NCI-H2107 (cell line): ENCODE data around the gene RABGAP1L.
"Not testable (repeated sequence)": the region's sequence is repeated elsewhere in the genome, so short reads cannot be mapped to it uniquely, and the experiment has no call there.

ENCODE experiments used
- DNase-seq: peaks from one replicate; lab custom pipeline; 2025; lab: John Stamatoyannopoulos, UW

The RABGAP1L gene

GRCh38 chr1:174991473-174991872 is 832.2 kb downstream of the RABGAP1L start:
- no peak for DNase-seq

DNA sequence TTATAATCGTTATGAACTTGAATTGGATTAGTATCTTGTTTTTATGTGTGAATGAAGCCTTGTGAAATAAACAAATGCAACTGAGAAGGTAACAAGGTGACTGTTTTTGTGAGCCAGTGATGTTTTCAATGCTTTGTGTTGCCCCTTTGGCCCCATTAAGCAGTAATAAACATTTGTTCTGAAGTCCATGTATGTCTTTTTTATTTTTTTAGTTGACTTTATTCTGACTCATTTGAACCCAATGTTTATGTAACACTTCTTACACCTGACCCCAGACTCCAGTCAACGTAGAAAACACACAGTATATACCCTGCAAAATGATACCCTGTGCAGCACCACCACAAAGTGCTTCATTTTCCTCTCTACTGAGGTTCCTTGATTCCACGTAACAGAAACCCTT is 835.8 kb downstream of the RABGAP1L start:
- DNase-seq: no peak

DNA sequence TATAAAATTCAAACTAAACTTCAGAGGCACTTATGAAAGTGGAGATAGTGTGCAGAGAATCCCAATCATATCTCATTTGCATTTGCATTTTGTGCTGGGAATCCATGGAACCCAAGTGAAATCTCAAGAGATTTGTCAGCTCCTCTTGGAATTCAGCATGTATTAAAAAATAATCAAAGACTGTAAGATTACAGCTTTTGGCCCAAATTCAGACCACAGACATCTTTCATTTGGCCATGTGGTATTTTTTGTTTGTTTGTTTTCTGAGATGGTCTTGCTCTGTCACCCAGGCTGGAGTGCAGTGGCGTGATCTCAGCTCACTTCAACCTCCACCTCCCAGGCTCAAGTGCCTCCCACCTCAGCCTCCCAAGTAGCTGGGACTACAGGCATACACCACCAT is 836.6 kb downstream of the RABGAP1L start:
- no peak for DNase-seq

GRCh38 chr1:174996476-174996875 is 837.2 kb downstream of the RABGAP1L start:
- no peak for DNase-seq

- DNase-seq: no peak
These were observed 837.7 kb downstream of the RABGAP1L start for GRCh38 chr1:174997041-174997440.

GRCh38 chr1:174998569-174999215 is 839.4 kb downstream of the RABGAP1L start:
- peak; percentile 78 for DNase-seq

DNA sequence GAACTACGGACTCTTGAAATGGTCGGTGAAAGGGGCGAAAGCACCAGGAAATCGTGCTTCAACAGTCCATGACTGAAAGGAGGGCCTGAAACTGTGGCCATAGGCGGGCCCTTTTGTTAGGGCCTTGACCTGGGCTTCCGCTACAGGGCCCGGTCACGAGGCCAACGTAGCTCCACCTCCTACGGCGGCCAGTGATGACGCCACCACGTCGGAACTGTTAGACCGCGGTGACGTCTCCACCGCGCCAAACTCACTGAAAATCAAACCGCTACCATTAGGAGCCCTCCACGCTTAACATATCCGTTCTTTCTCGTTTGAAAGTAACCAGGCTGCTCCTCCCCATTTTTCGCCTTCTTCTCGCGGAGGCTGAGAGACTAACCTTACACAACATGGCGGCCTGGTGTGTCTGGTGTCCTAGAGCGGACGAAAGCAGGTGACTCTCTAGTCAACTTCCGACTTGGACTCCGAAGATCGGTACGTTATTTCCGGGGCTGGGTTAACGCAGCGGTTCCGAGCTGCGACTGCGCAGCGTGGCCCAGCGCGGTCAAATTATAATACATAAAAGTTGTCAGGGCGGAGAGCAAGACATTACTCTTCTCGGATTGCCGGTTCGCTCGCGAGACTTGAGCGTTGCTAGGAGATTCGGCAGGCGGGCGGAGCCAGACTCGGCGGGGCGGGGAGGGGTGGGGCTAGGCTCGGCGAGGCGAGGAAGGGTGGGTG is 840.1 kb downstream of the RABGAP1L start:
- DNase-seq: peak; percentile 99

GRCh38 chr1:174999936-175000696 is 840.8 kb downstream of the RABGAP1L start, which contains the start of gene CACYBP:
TSS of gene CACYBP (plus strand) at chr1:174999947. CDS start at chr1:175000181, 234 bp downstream.
- DNase-seq: no peak

DNA sequence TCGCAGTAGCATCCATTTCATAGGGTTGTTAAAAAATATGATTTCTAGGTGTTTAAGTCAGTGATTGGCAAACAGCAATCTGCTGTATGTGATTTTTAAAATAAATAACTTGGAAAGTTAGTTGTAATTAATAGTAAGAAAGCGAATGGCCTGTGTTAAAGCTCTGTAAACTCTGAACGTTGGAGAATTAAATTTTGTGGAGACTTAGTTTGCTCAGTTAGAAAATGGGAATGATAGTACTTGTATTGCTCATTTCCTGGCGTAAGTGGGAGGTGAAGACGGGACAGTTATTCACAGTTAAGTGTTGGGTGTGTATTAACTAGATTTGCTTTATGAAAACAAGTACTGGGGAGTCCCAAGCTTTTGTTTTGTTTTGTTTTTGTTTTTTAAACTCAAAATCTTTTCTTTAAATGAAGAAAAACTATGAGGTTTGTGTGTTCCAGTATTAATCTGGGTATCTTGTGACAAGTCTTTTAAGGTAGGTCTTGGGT is 841.4 kb downstream of the RABGAP1L start:
- no peak for DNase-seq

DNA sequence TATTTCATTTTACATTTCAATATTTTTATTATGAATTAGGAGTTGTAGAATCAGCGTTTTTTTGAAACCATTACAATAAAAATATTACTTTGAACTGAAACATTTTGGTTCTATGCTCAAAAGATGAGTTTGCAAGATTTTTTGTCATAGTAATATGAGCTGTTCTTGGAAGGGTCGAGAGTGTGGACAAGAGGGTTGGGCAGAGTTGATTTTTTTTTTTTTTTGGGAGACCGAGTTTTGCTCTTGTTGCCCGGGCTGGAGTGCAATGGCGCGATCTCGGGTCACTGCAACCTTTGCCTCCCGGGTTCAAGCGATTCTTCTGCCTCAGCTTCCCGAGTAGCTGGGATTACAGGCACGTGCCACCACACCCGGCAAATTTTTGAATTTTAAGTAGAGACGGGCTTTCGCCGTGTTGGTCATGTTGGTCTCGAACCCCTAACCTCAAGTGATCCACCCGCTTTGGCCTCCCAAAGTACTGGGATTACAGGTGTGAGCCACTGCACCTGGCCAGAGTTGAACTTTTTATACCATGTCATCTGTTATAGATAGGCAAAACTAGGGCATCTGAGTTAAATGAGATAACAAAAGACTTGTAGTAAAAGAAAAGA is 843.7 kb downstream of the RABGAP1L start:
- no peak for DNase-seq

DNA sequence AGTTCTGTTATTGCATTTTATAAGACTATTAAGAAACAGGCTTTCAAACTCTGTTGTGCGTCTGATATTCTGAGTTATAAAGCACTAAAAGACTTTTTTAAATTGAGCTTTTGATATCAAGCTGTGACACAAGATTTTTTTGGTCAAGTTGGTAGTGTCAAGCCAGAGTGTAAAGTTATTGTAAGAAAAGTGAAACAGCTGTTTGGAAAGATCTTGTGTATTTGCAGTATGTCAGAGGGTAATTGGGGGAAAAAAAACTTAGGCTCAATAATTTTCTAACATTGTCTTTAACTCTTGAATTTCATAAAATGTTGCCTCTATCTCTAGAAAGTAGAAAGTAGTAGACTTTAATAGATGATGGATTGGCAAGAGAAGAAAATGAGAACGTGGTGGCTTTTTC is 844.2 kb downstream of the RABGAP1L start:
- no peak for DNase-seq

DNA sequence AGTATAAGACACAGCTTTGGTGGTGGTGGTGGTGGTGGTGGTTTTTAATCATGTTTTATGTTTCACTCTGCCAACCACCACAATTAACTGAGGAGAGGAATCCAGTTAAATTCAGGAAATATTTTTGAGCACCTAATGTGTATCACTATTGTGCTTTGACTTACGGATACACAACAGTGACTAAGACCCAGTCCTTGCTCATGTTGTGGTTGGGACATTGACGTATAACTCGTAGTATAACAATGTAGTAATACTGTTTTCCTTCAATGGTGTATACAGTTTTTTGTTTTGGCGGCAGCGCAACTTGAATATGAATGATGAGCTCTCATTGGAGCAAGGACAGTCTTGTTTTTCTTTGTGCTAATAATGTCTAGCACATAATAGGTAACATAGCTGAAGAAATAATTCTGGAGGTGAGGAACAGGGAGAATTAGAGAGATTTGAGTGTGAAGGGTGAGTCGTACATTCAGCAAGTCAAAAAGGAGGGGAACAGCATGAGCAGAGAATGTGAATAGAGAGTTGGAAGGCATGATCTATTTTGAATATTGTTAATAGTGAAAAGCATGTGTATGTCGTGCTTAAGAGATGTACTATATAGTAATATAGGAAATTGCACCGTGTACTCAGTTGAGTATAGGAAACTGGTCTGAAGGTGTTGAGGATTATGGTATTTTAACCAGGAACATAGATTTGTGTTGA is 845.9 kb downstream of the RABGAP1L start:
- no peak for DNase-seq

GRCh38 chr1:175009532-175009931 is 850.2 kb downstream of the RABGAP1L start:
- DNase-seq: no peak

DNA sequence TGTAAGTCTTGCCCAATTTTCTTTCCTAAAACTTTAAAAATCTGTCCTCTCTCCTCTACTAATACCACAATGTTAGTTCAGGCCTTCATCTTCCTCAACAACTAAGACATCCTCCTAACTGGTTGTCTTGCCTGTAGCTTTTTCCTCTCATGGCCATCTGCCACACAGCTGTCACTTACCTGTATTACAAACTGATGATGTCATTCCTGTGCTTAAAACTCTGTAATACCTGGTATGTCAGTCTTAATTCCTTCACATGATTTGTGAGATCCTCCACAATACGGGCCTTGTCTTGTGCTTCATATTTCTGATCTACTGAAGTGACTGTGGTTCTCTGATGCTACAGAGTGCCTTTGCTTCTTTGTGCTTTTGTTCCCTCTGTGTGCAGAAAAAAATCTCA is 854.1 kb downstream of the RABGAP1L start:
- DNase-seq: no peak

DNA sequence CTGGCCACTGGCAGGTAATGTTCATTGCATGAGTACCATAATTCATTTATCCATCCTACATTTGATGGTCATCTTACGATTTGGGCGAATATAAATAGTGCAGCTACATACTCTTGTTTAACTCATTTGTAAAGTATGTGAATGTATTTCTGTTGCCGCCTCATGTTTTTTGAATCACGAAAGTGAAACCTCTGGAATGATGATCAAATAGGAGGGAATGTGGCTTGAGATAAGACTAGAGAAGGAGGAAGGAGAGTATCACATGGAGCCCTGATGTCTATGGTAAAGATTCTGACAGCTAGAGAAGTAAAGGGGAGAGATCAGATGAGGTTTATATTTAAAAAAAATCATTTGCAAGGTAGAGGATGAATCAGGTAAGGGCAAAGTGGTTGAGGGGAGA is 855.9 kb downstream of the RABGAP1L start:
- DNase-seq: no peak

GRCh38 chr1:175019524-175019923 is 860.2 kb downstream of the RABGAP1L start:
- DNase-seq: no peak

DNA sequence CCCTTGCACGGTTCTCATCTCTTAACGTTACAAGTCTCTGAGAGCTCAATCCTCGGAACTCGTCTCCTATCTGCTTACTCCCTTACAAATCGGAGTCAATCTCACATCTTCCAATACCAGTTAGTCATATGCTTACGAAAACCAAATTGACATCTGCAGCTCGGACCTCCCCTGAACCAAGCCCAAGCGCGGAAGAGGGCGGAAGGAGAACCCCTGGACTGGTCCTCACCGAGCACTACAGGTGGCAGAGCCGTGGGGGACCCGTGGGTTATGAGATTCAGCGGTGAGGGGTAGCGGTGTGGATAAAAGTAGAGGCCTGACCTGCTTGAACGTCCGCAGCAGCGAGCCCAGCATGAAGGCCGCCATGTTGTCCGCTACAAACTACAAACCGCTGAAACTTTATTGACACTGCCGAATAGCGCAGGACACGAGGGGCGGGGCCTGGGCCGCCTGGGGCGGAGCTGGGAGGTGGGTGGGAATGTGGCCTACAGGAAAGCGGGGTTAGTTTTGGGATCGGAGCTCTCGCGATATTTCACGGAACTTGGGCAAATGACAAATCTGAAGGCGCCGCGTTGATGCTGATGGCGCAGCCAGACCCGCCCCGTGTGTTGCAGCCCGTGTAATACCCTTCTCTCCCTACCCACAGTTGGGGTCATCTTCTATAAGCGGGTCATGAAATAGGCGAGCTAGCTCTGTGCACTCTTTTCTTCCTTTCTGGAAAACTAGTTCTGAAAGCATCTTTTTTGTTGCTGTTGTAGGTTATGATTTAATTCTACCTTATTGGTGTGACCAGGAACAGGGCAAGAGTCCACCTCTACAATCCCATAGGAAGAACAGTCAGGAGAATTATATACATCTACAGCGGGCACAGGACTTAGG is 864.0 kb downstream of the RABGAP1L start, which contains the start of gene MRPS14:
Gene MRPS14 (minus strand): TSS at position 383 of the 879 bp plus-strand sequence. CDS start 17 bp downstream, at position 366.
- DNase-seq: peak; percentile 99

DNA sequence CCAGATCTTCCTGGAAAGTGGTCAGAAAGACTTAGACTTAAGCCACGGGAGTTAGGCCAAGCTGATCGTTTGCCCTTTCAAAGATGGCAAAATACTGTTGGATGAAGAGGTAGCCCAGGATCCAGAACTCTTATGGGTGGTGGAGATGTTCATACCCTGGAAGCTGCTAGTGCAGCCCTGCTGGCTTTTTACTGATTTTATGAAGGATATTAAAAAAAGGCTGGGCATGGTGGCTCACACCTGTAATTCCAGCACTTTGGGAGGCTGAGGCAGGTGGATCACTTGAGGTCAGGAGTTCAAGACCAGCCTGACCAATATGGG is 864.6 kb downstream of the RABGAP1L start:
- not testable (repeated sequence) for DNase-seq

GRCh38 chr1:175024773-175025172 is 865.5 kb downstream of the RABGAP1L start:
- DNase-seq: no peak

DNA sequence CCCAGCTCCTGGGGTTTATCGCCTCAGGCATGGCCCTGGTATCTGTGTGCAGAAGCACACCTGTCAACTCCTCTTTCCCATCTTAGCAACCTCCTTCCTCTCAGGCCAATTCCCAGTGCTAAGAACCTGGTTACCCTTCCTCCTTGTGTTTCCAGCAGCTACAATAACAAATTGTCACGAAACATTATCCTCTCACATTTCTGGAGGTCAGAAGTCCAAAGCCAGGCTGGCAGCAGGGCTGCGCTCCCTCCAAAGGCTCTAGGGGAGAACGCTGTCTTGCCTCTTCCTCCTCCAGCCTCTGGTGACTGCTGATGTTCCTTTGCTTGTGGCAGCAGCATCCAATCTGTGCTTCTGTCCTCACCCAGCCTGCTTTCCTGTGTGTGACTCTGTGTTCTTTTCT is 874.6 kb downstream of the RABGAP1L start:
- DNase-seq: no peak

GRCh38 chr1:175034775-175035174 is 875.5 kb downstream of the RABGAP1L start:
- DNase-seq: no peak
